Stimulated activated CD8-positive, alpha-beta memory T cell treated with anti-CD3 and anti-CD28 coated beads, Interleukin-12 subunit alpha, Interleukin-12 subunit beta, amount 100 ng/mL, for 4 hours (primary cell): Measurements from ENCODE around the gene KLHL26.

Experiments
- DNase-seq: peaks from one replicate; pipeline ENCODE4 v3.0.0-alpha.2; 2020; ENCODE audit warnings: low read depth

Gene KLHL26

DNA sequence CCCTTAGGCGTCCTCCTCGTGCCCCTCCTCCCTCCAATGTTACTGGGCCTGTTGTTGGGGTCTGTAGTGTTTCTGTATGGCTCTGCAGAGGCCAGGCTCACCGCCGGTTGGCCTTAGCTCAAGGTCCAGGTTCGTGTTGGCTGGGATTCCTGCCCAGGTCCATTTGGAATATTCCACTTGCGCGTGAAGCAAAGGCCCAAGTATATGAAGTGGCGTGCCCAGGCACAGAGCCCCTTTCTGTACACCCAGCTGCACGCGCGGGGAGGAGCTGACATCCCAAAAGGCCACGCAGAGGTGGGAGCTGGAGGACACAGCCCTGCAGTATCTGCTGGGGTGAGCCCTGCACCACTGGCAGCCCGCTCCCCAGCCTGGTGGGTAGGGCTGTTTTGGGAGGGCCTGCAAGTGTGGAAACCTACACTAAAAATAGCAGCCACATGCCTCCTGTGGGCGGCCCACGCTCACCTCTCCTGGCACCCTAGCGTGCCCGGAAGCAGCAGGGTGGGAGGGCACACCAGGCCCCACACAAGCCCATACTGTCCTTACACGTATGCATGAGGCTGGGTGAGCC is 76.8 kb downstream of the KLHL26 start:
- DNase-seq: no peak

DNA sequence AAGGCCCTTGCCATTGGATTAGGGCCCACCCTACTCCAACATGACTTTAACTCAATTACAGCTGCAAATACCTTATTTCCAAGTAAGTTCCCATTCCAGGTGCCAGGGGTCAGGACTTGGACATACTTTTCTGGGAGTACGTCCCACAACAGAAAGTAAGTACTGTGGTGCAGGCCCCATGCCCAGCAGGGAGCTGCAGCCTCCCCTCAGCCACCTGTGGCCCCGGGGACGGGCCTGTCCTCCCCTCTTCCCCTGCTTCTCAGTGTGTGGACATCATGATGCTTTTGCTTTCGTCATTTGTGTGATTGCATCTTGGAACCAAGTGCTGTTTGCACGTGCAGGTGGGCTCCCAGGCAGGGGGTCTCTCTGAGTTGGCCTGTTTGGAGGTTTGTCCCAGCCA is 78.6 kb downstream of the KLHL26 start:
- no peak for DNase-seq

DNA sequence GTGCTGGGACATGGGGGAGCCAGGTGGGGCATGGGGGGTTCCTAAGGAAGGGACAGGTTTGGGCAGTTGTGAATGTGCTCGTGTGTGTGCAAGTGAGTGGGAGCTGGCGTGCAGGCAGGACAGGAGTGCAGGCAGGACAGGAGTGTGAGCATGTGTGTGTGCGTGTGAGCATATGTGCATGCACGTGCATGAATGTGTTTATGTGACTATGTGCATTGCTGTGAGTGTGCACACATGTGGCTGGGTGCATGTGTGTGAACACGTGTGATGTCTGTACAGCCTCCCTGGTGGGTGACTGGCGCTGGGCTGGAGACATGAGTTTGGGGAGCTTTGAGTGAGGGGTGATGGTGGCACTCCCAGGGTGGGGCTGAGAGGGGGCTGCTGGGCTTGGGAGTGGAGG is 80.0 kb downstream of the KLHL26 start:
- DNase-seq: no peak

DNA sequence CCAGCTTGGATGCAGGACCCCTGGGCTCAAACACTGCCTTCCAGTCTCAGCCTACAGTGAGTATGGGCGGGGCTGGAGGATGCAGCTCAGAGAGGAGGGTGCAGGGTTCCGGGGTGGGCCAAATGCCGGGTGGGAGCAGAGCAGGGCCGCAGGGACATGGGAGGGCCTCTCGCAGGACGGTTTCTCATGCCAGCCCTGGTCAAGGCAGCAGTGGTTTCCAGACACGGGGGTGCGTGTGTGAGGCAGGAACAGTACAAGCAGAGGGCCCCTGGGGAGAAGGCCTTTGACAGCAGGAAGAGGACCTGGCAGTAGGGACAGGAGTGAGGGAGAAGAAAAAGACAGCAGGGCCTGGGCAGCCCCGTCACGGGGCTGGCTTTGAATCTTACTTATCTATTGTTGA is 80.8 kb downstream of the KLHL26 start:
- DNase-seq: no peak

DNA sequence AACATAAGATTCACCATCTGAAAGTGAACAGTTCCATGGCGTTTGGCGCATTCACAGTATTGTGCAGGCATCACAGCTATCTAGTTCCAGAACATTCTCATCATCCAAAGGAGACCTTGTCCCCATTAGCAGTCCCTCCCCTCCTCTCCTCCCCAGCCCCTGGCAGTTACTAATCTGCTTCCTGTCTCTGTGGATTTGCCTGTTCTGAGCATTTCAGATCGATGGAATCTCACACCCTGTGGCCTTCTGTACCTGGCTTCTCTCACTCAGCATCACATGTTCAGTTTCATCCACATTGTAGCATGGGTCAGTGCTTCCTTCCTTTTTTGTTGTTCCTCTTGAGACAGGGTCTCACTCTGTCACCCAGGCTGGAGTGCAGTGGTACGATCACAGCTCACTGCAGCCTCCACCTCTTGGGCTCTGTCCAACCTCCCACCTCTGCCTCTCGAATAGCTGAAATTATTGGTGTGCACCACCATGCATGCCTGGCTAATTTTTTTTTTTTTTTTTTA is 81.2 kb downstream of the KLHL26 start:
- DNase-seq: no peak

DNA sequence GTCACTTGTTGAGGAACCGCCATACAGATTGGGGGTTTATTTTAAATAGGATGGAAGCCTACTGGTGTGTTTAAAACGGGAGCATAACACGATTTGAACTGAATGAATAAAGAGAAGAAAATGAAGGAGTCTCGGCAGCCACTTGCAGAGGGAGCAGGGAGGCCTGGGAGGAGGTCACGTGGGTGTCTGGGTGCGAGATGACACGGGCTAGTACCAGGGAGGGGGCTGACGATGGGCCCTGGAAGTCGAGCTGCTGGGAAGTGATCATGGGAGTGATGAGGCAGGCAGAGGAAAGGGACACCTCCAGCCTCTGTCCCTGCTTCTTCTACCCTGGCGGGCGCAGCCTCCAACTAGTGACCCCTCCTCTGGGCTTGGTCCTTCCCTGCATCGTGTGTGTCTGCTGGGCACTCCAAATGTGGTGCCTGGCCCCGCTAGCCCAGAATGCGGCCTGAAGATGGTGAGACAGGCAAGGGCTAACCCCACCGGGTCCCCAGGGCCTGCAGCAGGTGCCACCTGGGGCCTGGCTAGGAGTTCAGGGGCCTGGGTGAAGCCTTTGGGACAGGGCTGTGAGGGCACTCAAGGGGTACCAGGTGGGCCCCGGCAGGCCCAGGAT is 82.1 kb downstream of the KLHL26 start:
- no peak for DNase-seq

DNA sequence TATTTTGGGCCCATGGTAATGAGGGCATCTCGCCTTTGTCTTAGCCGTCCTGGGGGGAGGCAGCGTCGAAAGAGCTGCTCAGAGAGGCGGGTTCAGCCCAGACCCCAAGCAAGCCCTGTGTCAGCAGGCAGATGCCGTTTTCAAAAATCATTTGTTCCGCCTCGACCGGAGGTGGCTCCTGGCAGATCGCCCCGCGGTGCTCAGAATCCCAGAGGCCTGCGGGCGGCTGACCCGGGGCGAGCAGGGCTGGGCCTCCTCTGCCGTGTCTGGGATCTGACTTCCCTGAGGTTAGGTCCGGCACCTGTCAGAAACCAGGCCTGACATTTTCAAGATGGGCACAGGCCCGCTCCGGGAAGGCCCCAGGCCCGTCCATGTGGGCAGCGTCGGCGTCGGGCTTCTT is 82.7 kb downstream of the KLHL26 start:
- no peak for DNase-seq
